ENCODE data around the gene DBH.

DBH gene

GRCh38 chr9:133598978-133599377 lies 37.2 kb upstream of the DBH start:
- no peak overlapping the region for H3K27ac ChIP-seq (ENCODE audit: low read length)
- no peak overlapping the region for H3K4me3 ChIP-seq (ENCODE audit: low read length)
- H3K36me3 ChIP-seq (replicated peaks; ENCODE audit: insufficient read depth, low read length), result no peaks in the 10 kb centered on the region
- no peaks in the 10 kb centered on the region for H3K79me2 ChIP-seq (ENCODE audit: low read length)
- no peak overlapping the region for H2AFZ ChIP-seq (ENCODE audit: low read length)
- TF ChIP-seq CTCF (IDR thresholded peaks at IDR 0.05; ENCODE audit: low read length) (no peak), EZH2 (optimal IDR thresholded peaks at IDR 0.05; ENCODE audit: low read depth, low read length) (no peak), EZH2phosphoT487 (IDR thresholded peaks at IDR 0.05; ENCODE audit: low read length) (no peak)
- H3K9me3 ChIP-seq (replicated peaks; ENCODE audit: insufficient read depth, low read length), result no peaks in the 10 kb centered on the region
- no peaks in the 10 kb centered on the region for H3F3A ChIP-seq (ENCODE audit: insufficient read depth, low read length)
- no peak for DNase-seq
- no peak overlapping the region for H3K9ac ChIP-seq (ENCODE audit: low read length)
- H3K27me3 ChIP-seq (replicated peaks; ENCODE audit: insufficient read depth, low read length), result peaks cover 75% of the 10 kb centered on the region
- no peaks in the 10 kb centered on the region for H3K4me1 ChIP-seq (ENCODE audit: low read length)
- H4K20me1 ChIP-seq (ENCODE audit: insufficient read depth, low read length), result no peaks in the 10 kb centered on the region
- no peaks in the 10 kb centered on the region for H3K9me2 ChIP-seq (replicated peaks; ENCODE audit: insufficient read depth, low read length)
- no peak overlapping the region for H3K4me2 ChIP-seq (ENCODE audit: low read depth, low read length)

- H3K9me3 ChIP-seq (replicated peaks; ENCODE audit: insufficient read depth, low read length), result no peaks in the 10 kb centered on the region
- no peak overlapping the region for H3K9ac ChIP-seq (ENCODE audit: low read length)
Observed at GRCh38 chr9:133599470-133600173, 36.5 kb upstream of the DBH start.

GRCh38 chr9:133600739-133601138 lies 35.4 kb upstream of the DBH start:
- TF ChIP-seq CTCF (IDR thresholded peaks at IDR 0.05; ENCODE audit: low read length) (no peak), EZH2phosphoT487 (IDR thresholded peaks at IDR 0.05; ENCODE audit: low read length) (no peak), EZH2 (optimal IDR thresholded peaks at IDR 0.05; ENCODE audit: low read depth, low read length) (no peak)
- peaks cover 79% of the 10 kb centered on the region for H3K27me3 ChIP-seq (replicated peaks; ENCODE audit: insufficient read depth, low read length)
- no peak for DNase-seq

More at GRCh38 chr9:133599470-133600173, 36.5 kb upstream of the DBH start:
- H3K79me2 ChIP-seq (ENCODE audit: low read length), result no peaks in the 10 kb centered on the region
- no peak for TF ChIP-seq EZH2phosphoT487 (IDR thresholded peaks at IDR 0.05; ENCODE audit: low read length)
- H3F3A ChIP-seq (ENCODE audit: insufficient read depth, low read length), result no peaks in the 10 kb centered on the region
- no peak overlapping the region for H3K4me2 ChIP-seq (ENCODE audit: low read depth, low read length)
- H4K20me1 ChIP-seq (ENCODE audit: insufficient read depth, low read length), result no peaks in the 10 kb centered on the region
- no peaks in the 10 kb centered on the region for H3K9me2 ChIP-seq (replicated peaks; ENCODE audit: insufficient read depth, low read length)
- H3K4me1 ChIP-seq (ENCODE audit: low read length), result no peaks in the 10 kb centered on the region
- H3K27me3 ChIP-seq (replicated peaks; ENCODE audit: insufficient read depth, low read length), result peaks cover 75% of the 10 kb centered on the region
- no peak overlapping the region for H2AFZ ChIP-seq (ENCODE audit: low read length)
- no peak for DNase-seq
- H3K4me3 ChIP-seq (ENCODE audit: low read length), result no peak overlapping the region
- H3K27ac ChIP-seq (ENCODE audit: low read length), result no peak overlapping the region
- no peaks in the 10 kb centered on the region for H3K36me3 ChIP-seq (replicated peaks; ENCODE audit: insufficient read depth, low read length)

GRCh38 chr9:133601746-133602145 lies 34.4 kb upstream of the DBH start:
- Histone ChIP-seq H4K20me1 (ENCODE audit: insufficient read depth, low read length) (no peaks in the 10 kb centered on the region), H3K9ac (ENCODE audit: low read length) (no peak overlapping the region), H3K4me1 (ENCODE audit: low read length) (no peaks in the 10 kb centered on the region), H3K27ac (ENCODE audit: low read length) (no peak overlapping the region), H3K9me2 (replicated peaks; ENCODE audit: insufficient read depth, low read length) (no peaks in the 10 kb centered on the region), H3K36me3 (replicated peaks; ENCODE audit: insufficient read depth, low read length) (no peaks in the 10 kb centered on the region), H2AFZ (ENCODE audit: low read length) (no peak overlapping the region), H3K4me3 (ENCODE audit: low read length) (no peak overlapping the region), H3K79me2 (ENCODE audit: low read length) (no peaks in the 10 kb centered on the region), H3K27me3 (replicated peaks; ENCODE audit: insufficient read depth, low read length) (peaks cover 83% of the 10 kb centered on the region), H3F3A (ENCODE audit: insufficient read depth, low read length) (no peaks in the 10 kb centered on the region), H3K4me2 (ENCODE audit: low read depth, low read length) (no peak overlapping the region), H3K9me3 (replicated peaks; ENCODE audit: insufficient read depth, low read length) (no peaks in the 10 kb centered on the region)
- TF ChIP-seq EZH2phosphoT487 (IDR thresholded peaks at IDR 0.05; ENCODE audit: low read length) (no peak), EZH2 (optimal IDR thresholded peaks at IDR 0.05; ENCODE audit: low read depth, low read length) (no peak), CTCF (IDR thresholded peaks at IDR 0.05; ENCODE audit: low read length) (no peak)
- DNase-seq, result no peak

More at GRCh38 chr9:133600739-133601138, 35.4 kb upstream of the DBH start:
- Histone ChIP-seq H3F3A (ENCODE audit: insufficient read depth, low read length) (no peaks in the 10 kb centered on the region), H3K4me3 (ENCODE audit: low read length) (no peak overlapping the region), H3K4me2 (ENCODE audit: low read depth, low read length) (no peak overlapping the region), H3K4me1 (ENCODE audit: low read length) (no peaks in the 10 kb centered on the region), H3K27ac (ENCODE audit: low read length) (no peak overlapping the region), H4K20me1 (ENCODE audit: insufficient read depth, low read length) (no peaks in the 10 kb centered on the region), H3K79me2 (ENCODE audit: low read length) (no peaks in the 10 kb centered on the region), H2AFZ (ENCODE audit: low read length) (no peak overlapping the region), H3K9ac (ENCODE audit: low read length) (no peak overlapping the region), H3K9me2 (replicated peaks; ENCODE audit: insufficient read depth, low read length) (no peaks in the 10 kb centered on the region), H3K9me3 (replicated peaks; ENCODE audit: insufficient read depth, low read length) (no peaks in the 10 kb centered on the region), H3K36me3 (replicated peaks; ENCODE audit: insufficient read depth, low read length) (no peaks in the 10 kb centered on the region)
